IPS DF 4.7 (cell line): ENCODE results near the gene ATP6V1B1.

Source experiments
- DNase-seq: peaks from one replicate; pipeline ENCODE4 v3.0.0-alpha.2; 2013; ENCODE audit warnings: low spot score; ENCODE audit errors: extremely low read depth

Gene ATP6V1B1

GRCh38 chr2:70901227-70902066 lies 34.3 kb upstream of the ATP6V1B1 start:
- DNase-seq: no peak

- DNase-seq: no peak
Observed at GRCh38 chr2:70902067-70902442, 33.6 kb upstream of the ATP6V1B1 start.

- DNase-seq: no peak
Observed at GRCh38 chr2:70902579-70902978, 33.1 kb upstream of the ATP6V1B1 start.

- DNase-seq: no peak
Observed at GRCh38 chr2:70903171-70903570, 32.5 kb upstream of the ATP6V1B1 start.

- DNase-seq: no peak
Observed at GRCh38 chr2:70903641-70904340, 31.9 kb upstream of the ATP6V1B1 start.

- no peak for DNase-seq
Observed at GRCh38 chr2:70904371-70905216, 31.1 kb upstream of the ATP6V1B1 start.

GRCh38 chr2:70905443-70906421 lies 30.0 kb upstream of the ATP6V1B1 start:
- no peak for DNase-seq

- no peak for DNase-seq
Observed at GRCh38 chr2:70906439-70907005, 29.2 kb upstream of the ATP6V1B1 start.

GRCh38 chr2:70907130-70908057 lies 28.3 kb upstream of the ATP6V1B1 start:
- DNase-seq: no peak

GRCh38 chr2:70916291-70916690 lies 19.4 kb upstream of the ATP6V1B1 start:
- DNase-seq: no peak

GRCh38 chr2:70918016-70918415 lies 17.7 kb upstream of the ATP6V1B1 start:
- no peak for DNase-seq

- no peak for DNase-seq
Observed at GRCh38 chr2:70919672-70920366, 15.9 kb upstream of the ATP6V1B1 start.

- no peak for DNase-seq
Observed at GRCh38 chr2:70920367-70920715, 15.4 kb upstream of the ATP6V1B1 start.

GRCh38 chr2:70921031-70921430 lies 14.7 kb upstream of the ATP6V1B1 start:
- DNase-seq: no peak

- DNase-seq: no peak
Observed at GRCh38 chr2:70921839-70922234, 13.9 kb upstream of the ATP6V1B1 start.

- DNase-seq: no peak
Observed at GRCh38 chr2:70922235-70923234, 13.2 kb upstream of the ATP6V1B1 start.

GRCh38 chr2:70923378-70924015 lies 12.2 kb upstream of the ATP6V1B1 start:
- no peak for DNase-seq
